ENCODE data around the gene PLET1.

GRCh38 chr11:112270551-112271180, 10.0 kb upstream of the PLET1 start:
- TF ChIP-seq, protein P1, sequence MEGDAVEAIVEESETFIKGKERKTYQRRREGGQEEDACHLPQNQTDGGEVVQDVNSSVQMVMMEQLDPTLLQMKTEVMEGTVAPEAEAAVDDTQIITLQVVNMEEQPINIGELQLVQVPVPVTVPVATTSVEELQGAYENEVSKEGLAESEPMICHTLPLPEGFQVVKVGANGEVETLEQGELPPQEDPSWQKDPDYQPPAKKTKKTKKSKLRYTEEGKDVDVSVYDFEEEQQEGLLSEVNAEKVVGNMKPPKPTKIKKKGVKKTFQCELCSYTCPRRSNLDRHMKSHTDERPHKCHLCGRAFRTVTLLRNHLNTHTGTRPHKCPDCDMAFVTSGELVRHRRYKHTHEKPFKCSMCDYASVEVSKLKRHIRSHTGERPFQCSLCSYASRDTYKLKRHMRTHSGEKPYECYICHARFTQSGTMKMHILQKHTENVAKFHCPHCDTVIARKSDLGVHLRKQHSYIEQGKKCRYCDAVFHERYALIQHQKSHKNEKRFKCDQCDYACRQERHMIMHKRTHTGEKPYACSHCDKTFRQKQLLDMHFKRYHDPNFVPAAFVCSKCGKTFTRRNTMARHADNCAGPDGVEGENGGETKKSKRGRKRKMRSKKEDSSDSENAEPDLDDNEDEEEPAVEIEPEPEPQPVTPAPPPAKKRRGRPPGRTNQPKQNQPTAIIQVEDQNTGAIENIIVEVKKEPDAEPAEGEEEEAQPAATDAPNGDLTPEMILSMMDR (conservative IDR thresholded peaks at IDR 0.05 in 1 of 2, IDR thresholded peaks at IDR 0.05 in 1 of 2; ENCODE audit: low read depth in 1 of 2, low read length in 2 of 2) = no peak
- no peak for TF ChIP-seq EZH2 (IDR thresholded peaks at IDR 0.05; ENCODE audit: low read length, missing control alignments)

Measured in fibroblast of lung (primary cell).